ENCODE data around the gene TCP11L2.
"Not testable (repeated sequence)": the region's sequence is repeated elsewhere in the genome, so short reads cannot be mapped to it uniquely, and the experiment has no call there.

Gene TCP11L2

GRCh38 chr12:106285982-106286381 lies 16.6 kb upstream of the TCP11L2 start:
- Histone ChIP-seq H3K4me2 (ENCODE audit: low read depth, low read length) (no peak overlapping the region), H4K20me1 (ENCODE audit: insufficient read depth, low read length) (no peaks in the 10 kb centered on the region), H3K27ac (ENCODE audit: low read length) (no peak overlapping the region), H3K9me2 (replicated peaks; ENCODE audit: insufficient read depth, low read length) (no peaks in the 10 kb centered on the region), H3K36me3 (replicated peaks; ENCODE audit: insufficient read depth, low read length) (no peaks in the 10 kb centered on the region), H3K4me1 (ENCODE audit: low read length) (no peaks in the 10 kb centered on the region), H3F3A (ENCODE audit: insufficient read depth, low read length) (no peaks in the 10 kb centered on the region), H3K4me3 (ENCODE audit: low read length) (no peak overlapping the region), H3K9ac (ENCODE audit: low read length) (no peak overlapping the region), H2AFZ (ENCODE audit: low read length) (no peak overlapping the region), H3K9me3 (replicated peaks; ENCODE audit: insufficient read depth, low read length) (no peaks in the 10 kb centered on the region), H3K79me2 (ENCODE audit: low read length) (no peaks in the 10 kb centered on the region), H3K27me3 (replicated peaks; ENCODE audit: insufficient read depth, low read length) (no peaks in the 10 kb centered on the region)
- DNase-seq = no peak
- TF ChIP-seq EZH2phosphoT487 (IDR thresholded peaks at IDR 0.05; ENCODE audit: low read length) (no peak), CTCF (IDR thresholded peaks at IDR 0.05; ENCODE audit: low read length) (no peak), EZH2 (optimal IDR thresholded peaks at IDR 0.05; ENCODE audit: low read depth, low read length) (no peak)

- H3K9me3 ChIP-seq (replicated peaks; ENCODE audit: insufficient read depth, low read length); H3K9me2 ChIP-seq (replicated peaks; ENCODE audit: insufficient read depth, low read length); H3K4me2 ChIP-seq (ENCODE audit: low read depth, low read length); H3F3A ChIP-seq (ENCODE audit: insufficient read depth, low read length); H3K9ac ChIP-seq (ENCODE audit: low read length); H3K4me1 ChIP-seq (ENCODE audit: low read length); DNase-seq; H3K27me3 ChIP-seq (replicated peaks; ENCODE audit: insufficient read depth, low read length); H3K36me3 ChIP-seq (replicated peaks; ENCODE audit: insufficient read depth, low read length); H4K20me1 ChIP-seq (ENCODE audit: insufficient read depth, low read length); H3K4me3 ChIP-seq (ENCODE audit: low read length); H2AFZ ChIP-seq (ENCODE audit: low read length); H3K27ac ChIP-seq (ENCODE audit: low read length); H3K79me2 ChIP-seq (ENCODE audit: low read length): not testable (repeated sequence)
Observed at GRCh38 chr12:106286576-106287162, 15.9 kb upstream of the TCP11L2 start.

DNA sequence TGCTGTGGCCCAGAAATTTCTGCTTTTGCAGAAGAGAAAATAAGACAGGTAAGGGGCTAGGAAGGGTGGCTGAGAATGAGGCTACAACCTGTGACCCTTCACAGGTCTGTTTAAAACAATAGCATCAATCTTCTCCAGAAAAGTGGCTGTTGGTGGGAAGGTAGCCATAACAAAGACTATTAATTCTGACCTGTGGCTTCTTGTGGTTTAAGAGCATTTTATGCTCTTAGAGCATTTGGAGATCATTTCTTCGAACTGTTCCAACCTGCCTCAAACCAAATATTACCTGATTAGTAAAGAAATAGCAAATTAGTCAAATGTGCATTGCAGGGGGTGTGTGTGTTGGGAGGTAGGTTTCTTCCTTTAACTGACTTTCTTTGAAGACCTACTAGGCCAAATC lies 15.2 kb upstream of the TCP11L2 start:
- H2AFZ ChIP-seq (ENCODE audit: low read length) = no peak overlapping the region
- DNase-seq = no peak
- H3K4me2 ChIP-seq (ENCODE audit: low read depth, low read length) = no peak overlapping the region
- H3K9me2 ChIP-seq (replicated peaks; ENCODE audit: insufficient read depth, low read length) = no peaks in the 10 kb centered on the region
- no peaks in the 10 kb centered on the region for H3F3A ChIP-seq (ENCODE audit: insufficient read depth, low read length)
- no peak overlapping the region for H3K4me3 ChIP-seq (ENCODE audit: low read length)
- H3K9ac ChIP-seq (ENCODE audit: low read length) = no peak overlapping the region
- no peak for TF ChIP-seq EZH2phosphoT487 (IDR thresholded peaks at IDR 0.05; ENCODE audit: low read length)
- TF ChIP-seq EZH2 (optimal IDR thresholded peaks at IDR 0.05; ENCODE audit: low read depth, low read length) = no peak
- TF ChIP-seq CTCF (IDR thresholded peaks at IDR 0.05; ENCODE audit: low read length) = no peak
- no peak overlapping the region for H3K27ac ChIP-seq (ENCODE audit: low read length)
- H3K36me3 ChIP-seq (replicated peaks; ENCODE audit: insufficient read depth, low read length) = no peaks in the 10 kb centered on the region
- no peaks in the 10 kb centered on the region for H4K20me1 ChIP-seq (ENCODE audit: insufficient read depth, low read length)
- no peaks in the 10 kb centered on the region for H3K27me3 ChIP-seq (replicated peaks; ENCODE audit: insufficient read depth, low read length)
- no peaks in the 10 kb centered on the region for H3K4me1 ChIP-seq (ENCODE audit: low read length)
- H3K79me2 ChIP-seq (ENCODE audit: low read length) = no peaks in the 10 kb centered on the region
- H3K9me3 ChIP-seq (replicated peaks; ENCODE audit: insufficient read depth, low read length) = no peaks in the 10 kb centered on the region

GRCh38 chr12:106288101-106288493 lies 14.4 kb upstream of the TCP11L2 start:
- H2AFZ ChIP-seq (ENCODE audit: low read length) = no peak overlapping the region
- no peaks in the 10 kb centered on the region for H4K20me1 ChIP-seq (ENCODE audit: insufficient read depth, low read length)
- no peaks in the 10 kb centered on the region for H3F3A ChIP-seq (ENCODE audit: insufficient read depth, low read length)
- no peak overlapping the region for H3K4me3 ChIP-seq (ENCODE audit: low read length)
- TF ChIP-seq CTCF (IDR thresholded peaks at IDR 0.05; ENCODE audit: low read length) (no peak), EZH2 (optimal IDR thresholded peaks at IDR 0.05; ENCODE audit: low read depth, low read length) (no peak), EZH2phosphoT487 (IDR thresholded peaks at IDR 0.05; ENCODE audit: low read length) (no peak)
- no peaks in the 10 kb centered on the region for H3K27me3 ChIP-seq (replicated peaks; ENCODE audit: insufficient read depth, low read length)
- no peaks in the 10 kb centered on the region for H3K36me3 ChIP-seq (replicated peaks; ENCODE audit: insufficient read depth, low read length)
- no peak overlapping the region for H3K4me2 ChIP-seq (ENCODE audit: low read depth, low read length)
- H3K4me1 ChIP-seq (ENCODE audit: low read length) = no peaks in the 10 kb centered on the region
- DNase-seq = no peak
- H3K79me2 ChIP-seq (ENCODE audit: low read length) = no peaks in the 10 kb centered on the region
- H3K27ac ChIP-seq (ENCODE audit: low read length) = no peak overlapping the region
- no peak overlapping the region for H3K9ac ChIP-seq (ENCODE audit: low read length)
- H3K9me2 ChIP-seq (replicated peaks; ENCODE audit: insufficient read depth, low read length) = no peaks in the 10 kb centered on the region
- H3K9me3 ChIP-seq (replicated peaks; ENCODE audit: insufficient read depth, low read length) = no peaks in the 10 kb centered on the region
